K562 treated with DMSO at 1 percent for 48 hours (cell line): ENCODE data around the gene DPEP2. TPM values are rescaled to one million over a fixed set of nuclear protein-coding genes. Genes with fewer than 3 reads are reported as not detected.

ENCODE experiments used
- total RNA-seq: library from RNA; unstranded; fragments of 300-600 nt; gene quantifications from 2 replicates; pipeline ENCODE4 v1.2.3, GENCODE V29; 2022; ENCODE audit warnings: low replicate concordance; ENCODE audit errors: extremely low read depth

Gene DPEP2, protein sequence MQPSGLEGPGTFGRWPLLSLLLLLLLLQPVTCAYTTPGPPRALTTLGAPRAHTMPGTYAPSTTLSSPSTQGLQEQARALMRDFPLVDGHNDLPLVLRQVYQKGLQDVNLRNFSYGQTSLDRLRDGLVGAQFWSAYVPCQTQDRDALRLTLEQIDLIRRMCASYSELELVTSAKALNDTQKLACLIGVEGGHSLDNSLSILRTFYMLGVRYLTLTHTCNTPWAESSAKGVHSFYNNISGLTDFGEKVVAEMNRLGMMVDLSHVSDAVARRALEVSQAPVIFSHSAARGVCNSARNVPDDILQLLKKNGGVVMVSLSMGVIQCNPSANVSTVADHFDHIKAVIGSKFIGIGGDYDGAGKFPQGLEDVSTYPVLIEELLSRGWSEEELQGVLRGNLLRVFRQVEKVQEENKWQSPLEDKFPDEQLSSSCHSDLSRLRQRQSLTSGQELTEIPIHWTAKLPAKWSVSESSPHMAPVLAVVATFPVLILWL
- not detected in 2 replicates for total RNA-seq

DNA sequence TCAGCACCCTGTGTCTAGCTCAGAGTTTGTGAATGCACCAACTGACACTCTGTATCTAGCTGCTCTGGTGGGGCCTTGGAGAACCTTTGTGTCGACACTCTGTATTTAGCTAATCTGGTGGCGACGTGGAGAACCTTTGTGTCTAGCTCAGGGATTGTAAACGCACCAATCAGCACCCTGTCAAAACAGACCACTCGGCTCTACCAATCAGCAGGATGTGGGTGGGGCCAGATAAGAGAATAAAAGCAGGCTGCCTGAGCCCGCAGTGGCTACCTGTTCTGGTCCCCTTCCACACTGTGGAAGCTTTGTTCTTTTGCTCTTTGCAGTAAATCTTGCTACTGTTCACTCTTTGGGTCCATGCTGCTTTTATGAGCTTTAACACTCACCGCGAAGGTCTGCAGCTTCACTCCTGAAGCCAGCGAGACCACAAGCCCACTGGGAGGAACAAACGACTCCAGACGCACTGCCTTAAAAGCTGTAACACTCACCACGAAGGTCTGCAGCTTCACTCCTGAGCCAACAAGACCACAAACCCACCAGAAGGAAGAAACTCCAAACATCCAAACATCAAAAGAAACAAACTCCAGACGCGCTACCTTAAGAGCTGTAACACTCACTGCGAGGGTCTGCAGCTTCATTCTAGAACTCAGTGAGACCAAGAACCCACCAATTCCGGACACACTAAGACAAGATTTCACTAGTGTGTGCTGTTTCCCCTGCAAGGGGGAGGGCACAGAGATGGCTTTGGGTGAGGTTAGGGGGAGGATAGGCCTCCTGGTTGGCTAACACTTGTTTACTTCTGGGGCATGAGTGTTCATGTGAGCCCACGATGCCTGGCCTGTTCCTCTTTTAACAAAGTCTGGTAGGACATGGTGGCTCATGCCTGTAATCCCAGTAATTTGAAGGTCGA is at the start of gene DPEP2:
Gene DPEP2 (minus strand): TSS at position 706 of the 910 bp plus-strand sequence. CDS start 6,272 bp downstream, outside the sequence.

DNA sequence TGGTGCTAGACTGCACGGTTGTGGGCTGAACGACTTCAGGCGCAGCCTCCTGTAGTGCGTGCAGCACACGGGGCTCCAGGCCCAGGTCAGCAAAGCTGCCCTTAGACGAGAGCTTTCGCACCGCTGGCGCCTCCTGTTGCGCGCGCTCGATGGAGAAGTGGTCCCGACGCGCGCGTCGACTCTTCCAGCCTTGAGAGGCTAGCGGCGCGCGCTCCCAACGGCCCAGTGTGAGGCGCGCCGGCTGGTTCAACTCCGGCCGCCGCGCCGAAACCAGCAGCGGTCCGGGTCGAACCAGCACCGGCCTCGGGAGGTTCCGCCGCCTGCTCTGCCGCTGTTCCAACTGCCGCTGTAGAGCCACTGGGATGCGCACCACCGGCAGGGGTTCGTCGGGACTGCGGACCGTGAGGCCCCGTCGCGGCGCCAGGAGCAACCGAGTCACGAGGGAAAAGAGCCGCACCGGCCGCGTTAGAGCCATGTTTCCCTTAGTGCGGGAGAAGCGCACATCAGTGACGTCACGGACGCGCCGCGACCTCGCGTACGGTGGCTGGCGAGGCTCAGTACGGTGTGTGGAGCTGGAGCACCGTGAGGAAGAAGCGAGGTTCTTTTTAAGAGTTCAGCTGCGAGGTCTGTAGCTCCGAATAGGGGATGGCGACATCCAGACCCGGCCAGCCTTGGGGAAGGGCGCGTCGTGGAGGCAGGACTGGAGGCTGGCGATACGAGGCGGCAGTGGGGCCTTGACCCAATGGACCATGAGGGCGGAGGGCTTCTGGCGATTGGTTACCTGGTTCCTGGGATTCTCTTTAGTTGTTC is 23.6 kb upstream of the DPEP2 start, which contains the start of the genes DDX28 and DUS2:
Gene DDX28 (minus strand): TSS at position 505 of the 810 bp plus-strand sequence. CDS start 30 bp downstream, at position 475.
Gene DUS2 (plus strand): TSS at position 557 of the 810 bp plus-strand sequence. CDS start 14,740 bp downstream, outside the sequence.

DNA sequence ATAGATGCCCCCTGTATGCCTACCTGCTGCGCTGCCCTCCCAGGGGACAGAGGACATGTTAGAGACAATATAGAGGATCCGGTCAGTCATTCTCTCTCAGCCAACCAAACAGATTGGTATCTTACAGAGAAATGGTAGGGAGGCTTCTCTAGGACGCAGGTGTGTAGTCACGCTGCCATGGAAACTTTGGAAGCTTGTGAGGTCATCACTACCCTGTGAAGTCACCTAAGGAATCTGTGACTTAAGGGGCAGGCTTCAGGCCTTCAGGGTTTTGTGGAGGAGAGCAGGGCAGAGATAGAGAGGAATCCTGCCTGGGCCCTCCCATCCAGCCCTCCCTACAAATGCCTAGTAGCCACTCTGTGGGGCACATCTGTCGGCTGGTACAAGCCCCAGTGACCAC is 16.4 kb upstream of the DPEP2 start, which contains the start of gene DPEP2NB:
Gene DPEP2NB (minus strand): TSS at position 231 of the 400 bp plus-strand sequence. CDS start 141 bp downstream, at position 90.

DNA sequence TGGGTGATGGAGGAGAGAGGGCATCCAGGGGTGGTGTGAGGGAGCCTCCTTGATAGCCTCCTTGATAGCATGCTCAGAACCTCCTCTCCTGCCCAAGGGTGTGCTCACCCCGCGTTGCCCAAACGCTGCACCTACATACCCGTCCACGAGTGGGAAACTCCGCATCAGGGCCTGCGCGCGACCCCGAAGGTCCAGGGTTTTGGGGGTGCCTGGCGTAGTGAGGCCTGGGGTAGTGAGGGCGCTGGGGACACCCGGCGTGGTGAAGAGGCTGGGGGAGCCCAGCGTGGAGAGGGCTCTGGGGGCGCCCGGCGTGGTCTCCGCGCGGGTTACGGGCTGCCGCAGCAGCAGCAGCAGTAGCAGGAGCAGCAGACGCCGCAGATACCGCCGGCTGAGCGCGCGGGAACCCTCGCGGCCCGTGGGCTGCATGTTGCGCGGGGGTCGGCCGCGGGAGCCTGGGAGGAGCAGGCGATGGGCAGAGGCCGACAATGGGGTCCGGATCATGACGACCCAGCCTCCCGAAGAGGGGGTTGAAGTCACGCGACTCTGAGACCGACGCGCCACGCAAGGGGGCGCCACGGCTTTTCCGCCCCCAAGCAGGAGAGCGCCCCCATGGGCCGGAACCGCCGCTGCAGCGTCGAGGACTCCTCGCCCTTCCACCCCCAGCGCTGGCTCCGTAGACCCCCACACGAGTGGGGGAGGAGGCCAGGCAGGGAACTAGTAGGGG is 19.2 kb downstream of the DPEP2 start, which contains the start of gene DPEP3:
Gene DPEP3 (minus strand): TSS at position 545 of the 724 bp plus-strand sequence. CDS start 119 bp downstream, at position 426.

DNA sequence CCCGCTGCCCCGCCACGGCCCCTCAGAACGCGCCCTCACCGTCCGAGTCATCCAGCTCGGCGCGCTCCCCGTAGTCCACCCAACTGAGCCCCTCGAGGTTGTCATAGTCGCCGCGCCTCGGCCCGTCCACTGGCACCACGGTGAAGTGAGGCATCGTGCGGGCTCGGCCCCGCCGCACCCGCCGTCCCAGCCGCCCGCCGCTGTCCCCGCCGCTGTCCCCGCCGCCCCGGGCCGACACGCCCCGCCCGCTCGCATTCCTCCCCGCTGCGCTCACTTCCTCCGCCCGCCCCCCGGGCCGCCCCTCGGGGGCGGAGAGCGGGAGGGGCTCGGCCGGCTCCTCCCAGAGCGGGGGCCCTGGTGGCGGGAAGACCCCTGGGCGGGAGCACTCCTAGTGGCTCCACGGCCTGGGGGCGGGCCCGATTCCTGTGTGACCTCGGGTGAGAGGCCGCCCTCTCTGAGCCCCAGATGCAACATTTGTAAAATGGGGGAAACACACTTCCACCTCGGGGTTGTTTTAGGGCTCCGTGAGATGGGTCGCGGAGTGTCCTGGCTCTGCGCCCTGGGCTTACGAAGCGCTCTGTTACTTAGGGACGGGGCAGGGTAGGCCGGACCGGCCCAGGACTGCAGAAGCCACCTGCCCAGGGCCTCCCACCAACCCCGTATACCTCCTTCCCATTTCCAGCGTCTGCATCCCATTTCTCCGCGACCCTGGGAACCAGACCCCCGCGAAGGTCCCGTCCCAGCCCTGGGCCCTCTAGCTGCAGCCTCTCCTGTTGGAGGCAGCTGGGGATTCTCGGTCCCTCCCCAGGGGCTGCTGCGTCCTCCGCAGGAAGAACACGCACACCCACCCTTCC is 30.7 kb downstream of the DPEP2 start, which contains the start of gene SLC12A4:
Gene SLC12A4 (minus strand): TSS at position 238 of the 854 bp plus-strand sequence. CDS start 84 bp downstream, at position 154.

DNA sequence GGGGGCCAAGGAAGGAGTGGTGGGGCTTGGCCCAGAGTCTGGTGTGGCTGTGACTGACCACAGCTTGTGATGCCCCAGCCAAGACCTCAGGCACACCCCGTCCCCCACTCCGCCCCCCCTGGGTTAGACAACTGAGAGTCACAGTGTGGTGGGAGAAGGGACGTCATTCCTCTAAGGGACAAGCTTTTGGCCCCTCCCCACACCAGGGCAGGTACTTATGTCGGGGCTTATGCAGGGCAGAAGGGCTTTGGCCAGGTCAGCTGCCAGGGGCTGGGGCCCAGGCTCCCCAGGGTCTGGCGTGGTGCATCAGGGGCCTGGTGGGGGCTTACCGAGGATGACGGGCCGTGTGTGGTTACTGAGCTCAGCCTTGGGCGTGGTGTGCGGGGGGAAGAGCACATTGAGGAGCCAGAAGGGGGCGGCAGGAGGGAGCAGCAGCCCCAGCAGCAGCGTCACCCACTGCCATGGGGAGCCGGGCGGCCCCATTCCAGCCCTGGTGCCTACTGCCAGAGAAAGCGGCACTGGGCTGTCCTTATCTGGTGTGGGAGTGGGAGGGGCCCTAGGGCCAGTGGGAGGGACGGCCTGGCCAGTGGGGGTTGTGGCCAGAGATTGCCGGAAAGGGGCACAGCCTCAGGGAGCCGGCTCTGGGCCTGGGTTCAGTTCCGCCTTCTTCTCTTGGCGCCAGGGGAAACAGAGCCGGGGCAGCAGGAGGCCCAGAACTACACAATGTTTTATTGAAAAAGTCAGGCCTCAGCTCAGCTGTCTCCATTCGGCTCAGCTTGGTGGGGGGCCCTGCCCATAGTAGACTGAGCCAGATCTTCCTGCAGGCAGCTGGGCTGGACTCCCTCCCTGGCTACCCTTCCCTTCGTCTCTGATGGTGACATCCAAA is 55.4 kb downstream of the DPEP2 start, which contains the start of gene LCAT:
Gene LCAT (minus strand): TSS at position 502 of the 886 bp plus-strand sequence. CDS start 19 bp downstream, at position 483.

Other genes with a start within 250 kb of the DPEP2 start
- gene RANBP10, start 192.9 kb downstream of the DPEP2 start, total RNA-seq = not detected in 2 replicates
- not detected in 2 replicates for gene TSNAXIP1, start 192.6 kb downstream of the DPEP2 start, total RNA-seq
- 250 TPM in 1 of 2 replicates, not detected in the other for gene THAP11, start 157.2 kb downstream of the DPEP2 start, total RNA-seq
- not detected in 2 replicates for gene NUTF2, start 152.6 kb downstream of the DPEP2 start, total RNA-seq
- gene CENPT, start 151.8 kb downstream of the DPEP2 start, total RNA-seq = not detected in 2 replicates
- 278 TPM in 1 of 2 replicates, not detected in the other for gene EDC4, start 126.4 kb downstream of the DPEP2 start, total RNA-seq
- not detected in 2 replicates for gene NRN1L, start 114.6 kb downstream of the DPEP2 start, total RNA-seq
- gene PSKH1, start 106.2 kb downstream of the DPEP2 start, total RNA-seq = not detected in 2 replicates
- not detected in 2 replicates for gene CTRL, start 67.6 kb downstream of the DPEP2 start, total RNA-seq
- gene PSMB10, start 62.6 kb downstream of the DPEP2 start, total RNA-seq = not detected in 2 replicates
- not detected in 2 replicates for gene LCAT, start 55.4 kb downstream of the DPEP2 start, total RNA-seq
- gene SLC12A4, start 30.8 kb downstream of the DPEP2 start, total RNA-seq = not detected in 2 replicates
- gene DPEP3, start 19.0 kb downstream of the DPEP2 start, total RNA-seq = not detected in 2 replicates
- gene DPEP2NB, start 16.4 kb upstream of the DPEP2 start, total RNA-seq = not detected in 2 replicates
- not detected in 2 replicates for gene DDX28, start 23.7 kb upstream of the DPEP2 start, total RNA-seq
- gene DUS2, start 23.8 kb upstream of the DPEP2 start, total RNA-seq = not detected in 2 replicates
- gene NFATC3, start 85.9 kb upstream of the DPEP2 start, total RNA-seq = not detected in 2 replicates
- gene ESRP2, start 236.6 kb upstream of the DPEP2 start, total RNA-seq = not detected in 2 replicates
- not detected in 2 replicates for gene PLA2G15, start 245.9 kb upstream of the DPEP2 start, total RNA-seq